NOMO-1 treated with DMSO at 0.1 percent for 48 hours (cell line): Measurements from ENCODE around the gene ZNF101.
A peak's percentile ranks its signal among the peaks of the same experiment; 100 is the strongest.

ENCODE experiments used
- DNase-seq: peaks from one replicate; lab custom pipeline; 2025; ENCODE audit not compliant: unreplicated experiment; lab: John Stamatoyannopoulos, UW

ZNF101 gene

GRCh38 chr19:19637523-19638251 is 31.0 kb upstream of the ZNF101 start:
- no peak for DNase-seq

GRCh38 chr19:19642506-19643157 is 26.0 kb upstream of the ZNF101 start:
- peak; percentile 7 for DNase-seq

GRCh38 chr19:19643158-19644053 is 25.2 kb upstream of the ZNF101 start, which contains the start of gene GMIP:
GMIP (minus strand) TSS chr19:19643657; CDS start chr19:19643529, 128 bp downstream.
- DNase-seq, result peak; percentile 61

- no peak for DNase-seq
These were observed 24.6 kb upstream of the ZNF101 start for GRCh38 chr19:19644054-19644388.

GRCh38 chr19:19645233-19645870 is 23.3 kb upstream of the ZNF101 start:
- DNase-seq, result no peak

GRCh38 chr19:19647037-19647835 is 21.4 kb upstream of the ZNF101 start:
- no peak for DNase-seq

- no peak for DNase-seq
These were observed 19.5 kb upstream of the ZNF101 start for GRCh38 chr19:19649155-19649554.

GRCh38 chr19:19649580-19649995 is 19.1 kb upstream of the ZNF101 start:
- no peak for DNase-seq

- DNase-seq, result peak; percentile 3
These were observed 18.3 kb upstream of the ZNF101 start for GRCh38 chr19:19650331-19650730.

GRCh38 chr19:19651076-19651475 is 17.6 kb upstream of the ZNF101 start:
- DNase-seq, result no peak

GRCh38 chr19:19652482-19653295 is 15.9 kb upstream of the ZNF101 start:
- no peak for DNase-seq

GRCh38 chr19:19653597-19654147 is 15.0 kb upstream of the ZNF101 start:
- DNase-seq, result no peak

GRCh38 chr19:19654441-19654840 is 14.2 kb upstream of the ZNF101 start:
- no peak for DNase-seq

- no peak for DNase-seq
These were observed 13.5 kb upstream of the ZNF101 start for GRCh38 chr19:19655051-19655594.

- no peak for DNase-seq
These were observed 12.8 kb upstream of the ZNF101 start for GRCh38 chr19:19655641-19656343.

- no peak for DNase-seq
These were observed 11.9 kb upstream of the ZNF101 start for GRCh38 chr19:19656451-19657396.

- DNase-seq, result no peak
These were observed 11.2 kb upstream of the ZNF101 start for GRCh38 chr19:19657397-19657783.
